ENCODE data around the gene PAWR. TPM values are rescaled to one million over a fixed set of nuclear protein-coding genes. Genes with fewer than 3 reads are reported as not detected.

The PAWR gene
- total and polyA plus RNA-seq, 2 experiments from 2014 or later, result 149 to 180 TPM

GRCh38 chr12:79585147-79585546, 105.6 kb downstream of the PAWR start (continued):
- TF ChIP-seq ZNF462 (CRISPR knock-in tag; IDR thresholded peaks at IDR 0.05) (no peak), CTCF (conservative IDR thresholded peaks at IDR 0.05; ENCODE audit: low read depth in 2 of 2) (no peak), ZNF114 (CRISPR knock-in tag; IDR thresholded peaks at IDR 0.05) (no peak), NANOG (IDR thresholded peaks at IDR 0.05; ENCODE audit: borderline replicate concordance) (no peak), EZH2 (IDR thresholded peaks at IDR 0.05; ENCODE audit: low read depth, unreplicated experiment) (no peak), REST (IDR thresholded peaks at IDR 0.05; ENCODE audit: unreplicated experiment) (no peak), JUNB (IDR thresholded peaks at IDR 0.05; ENCODE audit: unreplicated experiment) (no peak)
